GM18858 (cell line): ENCODE results near the gene LDLRAD1.
"Not testable (repeated sequence)": the region's sequence is repeated elsewhere in the genome, so short reads cannot be mapped to it uniquely, and the experiment has no call there.

Experiments used
- ATAC-seq: cut with Tn5 transposase; IDR thresholded peaks from one replicate; pipeline ENCODE4 v1.9.1; 2021; ENCODE audit not compliant: unreplicated experiment

Gene LDLRAD1

GRCh38 chr1:53994516-53994915 is 23.5 kb downstream of the LDLRAD1 start:
- ATAC-seq, result not testable (repeated sequence)

DNA sequence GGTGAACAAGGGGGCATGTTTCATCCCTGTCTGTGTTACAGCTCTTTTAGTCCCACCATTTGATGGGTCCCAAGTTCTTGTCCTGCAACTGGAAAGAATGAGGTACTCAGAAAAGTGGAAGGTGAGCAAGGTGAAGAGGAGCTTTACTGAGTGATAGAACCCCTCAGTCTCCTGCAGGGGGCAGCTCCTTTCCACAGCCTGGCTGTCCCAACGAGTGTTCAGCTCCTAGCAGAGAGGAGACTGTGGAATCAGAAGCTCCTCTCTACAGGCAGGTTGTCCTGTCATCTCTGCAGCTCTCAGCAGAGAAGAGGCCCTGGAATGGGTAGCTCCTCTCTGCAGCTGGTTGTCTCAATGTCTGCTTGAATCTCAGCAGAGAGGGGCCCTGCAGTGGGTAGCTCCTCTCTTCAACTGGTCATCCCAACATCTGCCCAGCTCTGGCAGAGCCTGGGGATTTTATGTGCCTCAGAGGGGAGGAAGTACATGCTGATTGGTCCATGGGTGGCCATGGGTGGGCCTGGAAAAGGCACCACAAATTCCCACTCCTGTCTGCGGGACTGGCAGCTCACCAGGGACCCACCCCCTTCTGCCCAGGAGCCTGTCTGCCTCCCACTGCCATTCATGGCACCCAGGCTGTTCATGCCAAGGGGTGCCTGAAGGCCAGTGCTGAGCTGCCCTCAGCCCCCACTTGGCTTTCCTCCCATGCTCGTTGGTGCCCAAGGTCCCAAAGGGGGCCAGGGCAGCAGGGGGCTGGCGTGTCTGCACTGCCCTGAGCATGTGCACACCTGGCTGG is 25.7 kb downstream of the LDLRAD1 start:
- no peak for ATAC-seq

- ATAC-seq, result no peak
Observed at GRCh38 chr1:53987880-53988279, 30.1 kb downstream of the LDLRAD1 start.

- ATAC-seq, result no peak
Observed at GRCh38 chr1:53986458-53986857, 31.5 kb downstream of the LDLRAD1 start.

DNA sequence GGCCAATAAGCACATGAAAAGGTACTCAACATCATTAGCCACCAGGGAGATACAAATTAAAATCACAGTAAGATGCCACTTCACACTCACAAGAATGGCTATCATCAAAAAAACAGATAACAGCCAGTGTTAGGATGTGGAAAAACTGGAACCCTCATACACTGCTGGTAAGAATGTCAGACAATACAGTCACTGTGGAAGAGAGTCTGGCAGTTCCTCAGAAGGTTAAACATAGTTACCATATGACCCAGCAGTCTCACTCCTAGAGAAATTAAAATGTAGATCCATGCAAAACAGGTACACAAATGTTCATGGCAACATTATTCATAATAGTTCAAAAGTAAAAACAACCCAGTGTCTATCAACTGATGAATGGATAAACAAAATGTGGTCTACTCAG is 33.3 kb downstream of the LDLRAD1 start:
- no peak for ATAC-seq

DNA sequence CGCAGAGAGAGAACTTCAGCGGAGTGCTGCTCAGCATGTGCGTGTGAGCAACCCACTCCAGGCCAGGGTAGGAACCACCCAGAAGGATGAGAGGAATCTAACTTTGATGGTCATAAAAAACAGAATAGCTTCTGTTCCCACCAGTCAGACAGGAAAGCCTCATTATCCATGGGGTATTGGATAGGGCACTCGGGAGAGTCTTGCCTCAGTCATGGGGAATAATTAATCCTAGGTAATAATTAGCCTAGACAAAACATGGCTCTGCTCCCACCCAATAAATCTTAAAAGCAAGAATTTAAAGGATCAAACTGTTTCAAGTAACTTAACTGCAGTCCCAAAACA is 35.3 kb downstream of the LDLRAD1 start:
- ATAC-seq, result no peak

GRCh38 chr1:53982034-53982762 is 35.8 kb downstream of the LDLRAD1 start:
- ATAC-seq, result no peak

GRCh38 chr1:53981220-53981619 is 36.8 kb downstream of the LDLRAD1 start:
- ATAC-seq, result no peak

- ATAC-seq, result no peak
Observed at GRCh38 chr1:53979712-53980450, 38.1 kb downstream of the LDLRAD1 start.

DNA sequence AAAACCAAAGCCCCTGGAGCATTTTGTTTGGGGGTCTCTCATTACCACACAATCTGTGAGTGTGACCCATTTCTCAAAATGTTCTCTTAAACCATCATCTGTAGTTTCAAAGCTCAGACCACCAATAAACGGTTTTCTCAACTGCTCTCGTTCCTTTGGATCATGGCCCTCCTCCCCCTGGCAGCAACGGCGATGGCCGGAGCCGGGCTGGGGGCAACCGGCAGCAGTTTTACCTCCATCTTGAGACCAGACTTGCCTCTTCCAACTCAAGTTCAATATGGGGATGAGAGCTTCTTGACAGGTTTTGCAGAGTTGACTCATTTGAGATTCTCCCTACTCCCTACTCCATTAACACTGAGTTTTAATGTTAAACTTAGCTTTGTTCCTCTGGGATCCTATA is 42.1 kb downstream of the LDLRAD1 start:
- no peak for ATAC-seq

DNA sequence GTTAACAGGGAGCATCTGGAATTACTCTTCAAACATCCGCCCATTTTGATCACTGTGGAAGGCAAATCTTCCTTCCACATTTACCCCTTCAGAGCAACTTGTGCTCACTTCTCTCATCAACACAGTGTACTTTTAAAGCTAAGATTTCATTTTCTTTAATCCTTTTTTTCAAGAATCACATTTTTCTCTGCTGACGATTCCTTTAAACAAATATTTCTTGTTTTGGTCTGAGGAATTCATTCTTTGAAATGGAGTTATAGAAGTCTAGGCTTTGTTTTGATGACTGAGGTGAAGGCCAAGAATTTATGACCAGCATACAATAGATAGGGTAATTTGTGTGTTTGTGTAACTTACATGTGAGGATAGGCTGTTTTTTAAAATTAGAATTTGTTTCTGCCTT is 46.3 kb downstream of the LDLRAD1 start:
- no peak for ATAC-seq

- not testable (repeated sequence) for ATAC-seq
Observed at GRCh38 chr1:53969323-53969722, 48.7 kb downstream of the LDLRAD1 start.

DNA sequence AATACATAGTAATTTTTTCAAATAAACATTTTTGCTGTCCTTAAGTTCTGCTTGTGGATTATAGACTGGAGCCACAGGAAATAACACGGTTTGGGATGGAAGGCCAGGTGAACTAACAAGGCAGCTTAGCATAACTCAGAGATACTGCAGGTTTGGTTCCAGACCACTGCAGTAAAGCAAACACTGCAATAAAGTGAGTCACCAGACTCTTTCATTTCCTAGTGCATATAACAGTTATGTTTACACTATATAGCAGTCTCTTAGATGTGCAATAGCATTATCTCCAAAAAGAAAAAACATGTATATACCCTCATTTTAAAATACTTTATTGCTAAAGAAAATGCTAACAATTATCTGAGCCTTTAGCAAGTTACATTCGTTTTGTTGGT is 49.9 kb downstream of the LDLRAD1 start:
- no peak for ATAC-seq

GRCh38 chr1:53967409-53968124 is 50.4 kb downstream of the LDLRAD1 start:
- ATAC-seq, result no peak

GRCh38 chr1:53966794-53967193 is 51.2 kb downstream of the LDLRAD1 start:
- no peak for ATAC-seq

DNA sequence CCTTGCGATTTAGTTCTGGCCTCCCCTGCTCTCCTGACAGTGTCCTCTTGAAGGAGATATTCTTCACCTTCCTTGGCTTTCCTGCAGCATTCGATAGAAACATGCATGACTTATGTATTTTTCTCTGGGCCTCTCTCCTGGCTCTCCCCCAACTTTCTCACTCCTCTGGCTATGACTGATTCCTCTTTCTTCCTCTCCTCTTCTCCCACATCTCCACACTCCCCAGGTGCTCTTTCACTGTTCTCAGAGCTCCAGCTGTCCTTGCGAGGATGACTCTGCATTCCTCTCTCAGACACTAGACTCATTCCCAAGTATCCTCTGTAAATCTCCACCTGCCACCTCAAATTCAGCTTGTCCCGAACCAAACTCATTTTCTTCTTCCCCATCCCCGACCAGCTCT is 53.9 kb downstream of the LDLRAD1 start:
- ATAC-seq, result no peak

GRCh38 chr1:53963460-53963859 is 54.5 kb downstream of the LDLRAD1 start:
- no peak for ATAC-seq

DNA sequence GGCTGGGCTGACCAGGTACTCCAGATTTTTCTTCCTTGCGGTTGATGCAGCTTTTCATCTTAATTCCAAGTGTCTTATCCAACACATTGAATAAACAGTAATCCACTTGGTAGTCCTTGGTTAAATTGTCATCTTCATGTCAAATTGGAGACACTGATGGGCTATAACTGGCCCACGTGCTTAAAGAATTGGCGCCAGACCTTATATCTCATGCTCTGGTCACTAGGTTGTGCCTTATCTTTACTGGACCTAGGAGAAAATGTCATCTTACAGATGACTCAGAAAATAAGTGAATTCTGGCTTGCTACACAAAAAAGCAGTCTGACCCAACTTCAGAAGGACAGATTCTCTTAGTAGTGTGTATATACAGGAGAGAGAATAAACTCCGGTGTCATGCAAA is 55.6 kb downstream of the LDLRAD1 start:
- ATAC-seq, result no peak

DNA sequence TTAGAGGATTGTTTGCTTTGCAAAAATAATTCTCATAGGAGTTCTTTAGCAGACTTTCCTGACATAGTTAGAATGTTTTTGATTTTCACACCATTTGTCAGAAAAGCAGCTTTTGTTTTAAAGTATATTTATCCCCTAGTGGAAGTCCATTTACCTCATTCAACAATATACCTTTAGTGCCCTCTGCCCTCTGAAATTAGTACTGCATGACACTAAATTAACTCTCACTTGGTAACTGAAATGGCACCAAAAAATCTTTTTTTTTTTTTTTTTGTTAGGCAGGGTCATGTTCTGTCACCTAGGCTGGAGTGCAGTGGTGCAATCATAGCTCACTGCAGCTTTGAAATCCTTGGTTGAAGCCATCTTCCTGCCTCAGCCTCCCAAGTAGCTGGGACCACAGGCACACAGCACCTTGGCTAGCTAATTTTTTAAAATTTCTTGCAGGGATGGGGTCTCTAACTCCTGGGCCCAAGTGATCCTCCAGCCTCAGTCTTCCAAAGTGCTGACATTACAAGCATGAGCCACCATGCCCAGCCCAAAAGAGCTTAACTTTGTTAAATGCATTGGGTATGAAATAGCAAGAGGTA is 58.2 kb downstream of the LDLRAD1 start:
- ATAC-seq, result no peak
